Brain microvascular endothelial cell (primary cell): ENCODE measurements around the gene DSP.

Experiments used
- DNase-seq: peaks from one replicate; pipeline ENCODE4 v3.0.0-alpha.2; 2020
- H3K27ac ChIP-seq: fragments of 250-450 bp; sonication (Bioruptor Pico); 2 replicates; pipeline ENCODE4 v1.5.1; 2020; ENCODE audit warnings: mild to moderate bottlenecking, moderate library complexity
- H3K27me3 ChIP-seq: fragments of 250-450 bp; sonication (Bioruptor Pico); replicated peaks from 2 replicates; pipeline ENCODE4 v1.5.1; 2020; ENCODE audit warnings: mild to moderate bottlenecking
- H3K36me3 ChIP-seq: fragments of 250-450 bp; sonication (Bioruptor Pico); replicated peaks from 2 replicates; pipeline ENCODE4 v1.5.1; 2020; ENCODE audit warnings: mild to moderate bottlenecking
- H3K4me3 ChIP-seq: 2 replicates; pipeline ENCODE4 v1.5.1; 2011; ENCODE audit warnings: low read depth, mild to moderate bottlenecking, control low read depth, low read length, moderate library complexity
- CTCF ChIP-seq: IDR thresholded peaks from 2 replicates; pipeline ENCODE4 v1.5.1; 2011; ENCODE audit warnings: low read depth, mild to moderate bottlenecking, moderate library complexity, low read length, control low read depth, inconsistent platforms; ENCODE audit errors: missing control alignments
- in situ Hi-C: cut with HindIII; loops from 2 replicates; pipeline ENCODE4 v1.10.0; 2017; ENCODE audit warnings: low sequenced_read_pairs, low pct_ligation_motif_present

DSP gene

GRCh38 chr6:7566617-7567173, 25.2 kb downstream of the DSP start:
- DNase-seq, result no peak
- Histone ChIP-seq H3K4me3 (no peak overlapping the region), H3K27me3 (no peaks in the 10 kb centered on the region), H3K27ac (no peak overlapping the region), H3K36me3 (peaks cover 67% of the 10 kb centered on the region)
- peak; percentile 34 for TF ChIP-seq CTCF
- in situ Hi-C loops, result no loop called here

- H3K27me3 ChIP-seq, result no peaks in the 10 kb centered on the region
- peak; percentile 49 for DNase-seq
- no peak for TF ChIP-seq CTCF
- no peak overlapping the region for H3K27ac ChIP-seq
- in situ Hi-C loops, result no loop called here
- peaks cover 73% of the 10 kb centered on the region for H3K36me3 ChIP-seq
- no peak overlapping the region for H3K4me3 ChIP-seq
These were observed 26.6 kb downstream of the DSP start for GRCh38 chr6:7568021-7568420.

- H3K27me3 ChIP-seq, result no peaks in the 10 kb centered on the region
- TF ChIP-seq CTCF, result no peak
- H3K4me3 ChIP-seq, result no peak overlapping the region
- H3K27ac ChIP-seq, result no peak overlapping the region
- no peak for DNase-seq
- peaks cover 74% of the 10 kb centered on the region for H3K36me3 ChIP-seq
- in situ Hi-C loops, result no loop called here
These were observed 27.6 kb downstream of the DSP start for GRCh38 chr6:7569082-7569481.

GRCh38 chr6:7572213-7572943, 30.9 kb downstream of the DSP start:
- Histone ChIP-seq H3K4me3 (no peak overlapping the region), H3K27ac (no peak overlapping the region), H3K27me3 (no peaks in the 10 kb centered on the region), H3K36me3 (peaks cover 80% of the 10 kb centered on the region)
- no peak for TF ChIP-seq CTCF
- in situ Hi-C loops, result no loop called here
- DNase-seq, result no peak

- TF ChIP-seq CTCF, result no peak
- peaks cover 78% of the 10 kb centered on the region for H3K36me3 ChIP-seq
- no peak overlapping the region for H3K4me3 ChIP-seq
- in situ Hi-C loops, result no loop called here
- no peak overlapping the region for H3K27ac ChIP-seq
- no peaks in the 10 kb centered on the region for H3K27me3 ChIP-seq
- DNase-seq, result no peak
These were observed 33.0 kb downstream of the DSP start for GRCh38 chr6:7574500-7574899.
